ENCODE results near the gene SMAD2.
A peak's percentile ranks its signal among the peaks of the same experiment; 100 is the strongest.

The SMAD2 gene

GRCh38 chr18:47932190-47932589 is 1.7 kb upstream of the SMAD2 start:
- DNase-seq = no peak

- DNase-seq = peak in 3 of 56 donors; percentile 40 to 66 (median 40)
These were observed 1.3 kb upstream of the SMAD2 start for GRCh38 chr18:47931718-47932103.

- DNase-seq = peak; percentile 56 to 99 (median 95)
These were observed 665 bp upstream of the SMAD2 start for GRCh38 chr18:47930931-47931717.

GRCh38 chr18:47929681-47930198 is 719 bp downstream of the SMAD2 start:
- DNase-seq = no peak

- no peak for DNase-seq
These were observed 2.0 kb downstream of the SMAD2 start for GRCh38 chr18:47928466-47928865.

GRCh38 chr18:47926101-47926850 is 4.2 kb downstream of the SMAD2 start:
- DNase-seq = peak in 2 of 56 donors; percentile 2 to 8

- DNase-seq = no peak
These were observed 10.5 kb downstream of the SMAD2 start for GRCh38 chr18:47919916-47920315.

- DNase-seq = no peak
These were observed 12.4 kb downstream of the SMAD2 start for GRCh38 chr18:47917923-47918610.

GRCh38 chr18:47915930-47916329 is 14.5 kb downstream of the SMAD2 start:
- no peak for DNase-seq

- no peak for DNase-seq
These were observed 15.2 kb downstream of the SMAD2 start for GRCh38 chr18:47915229-47915628.

- no peak for DNase-seq
These were observed 17.5 kb downstream of the SMAD2 start for GRCh38 chr18:47912794-47913585.

GRCh38 chr18:47912343-47912742 is 18.1 kb downstream of the SMAD2 start:
- peak in 12 of 56 donors; percentile 4 to 38 (median 20) for DNase-seq

GRCh38 chr18:47911877-47912276 is 18.6 kb downstream of the SMAD2 start:
- no peak for DNase-seq

- no peak for DNase-seq
These were observed 21.0 kb downstream of the SMAD2 start for GRCh38 chr18:47909484-47909883.

- no peak for DNase-seq
These were observed 21.9 kb downstream of the SMAD2 start for GRCh38 chr18:47908592-47908991.

- no peak for DNase-seq
These were observed 24.1 kb downstream of the SMAD2 start for GRCh38 chr18:47906408-47906807.

GRCh38 chr18:47903809-47904208 is 26.6 kb downstream of the SMAD2 start:
- DNase-seq = no peak

- no peak for DNase-seq
These were observed 28.7 kb downstream of the SMAD2 start for GRCh38 chr18:47901624-47902362.

GRCh38 chr18:47899107-47899840 is 31.2 kb downstream of the SMAD2 start:
- DNase-seq = no peak

- no peak for DNase-seq
These were observed 31.8 kb downstream of the SMAD2 start for GRCh38 chr18:47898696-47899095.

Measured in nucleus accumbens (tissue), 56 donors.